GM21528 (cell line): Measurements from ENCODE around the gene OLFM1.
"Not testable (repeated sequence)": the region's sequence is repeated elsewhere in the genome, so short reads cannot be mapped to it uniquely, and the experiment has no call there.

Experiments used
- ATAC-seq: cut with Tn5 transposase; IDR thresholded peaks from one replicate; pipeline ENCODE4 v1.9.1; 2021; ENCODE audit warnings: mild to moderate bottlenecking, moderate library complexity; ENCODE audit not compliant: unreplicated experiment, low FRiP score

Gene OLFM1

GRCh38 chr9:135147474-135147805, 60.0 kb downstream of the OLFM1 start:
- ATAC-seq, result no peak

GRCh38 chr9:135147938-135148337, 60.5 kb downstream of the OLFM1 start:
- ATAC-seq, result no peak

GRCh38 chr9:135148386-135148785, 60.9 kb downstream of the OLFM1 start:
- no peak for ATAC-seq

GRCh38 chr9:135149901-135150300, 62.4 kb downstream of the OLFM1 start:
- not testable (repeated sequence) for ATAC-seq

- ATAC-seq, result no peak
Measured at GRCh38 chr9:135150981-135151380, 63.5 kb downstream of the OLFM1 start.

GRCh38 chr9:135151757-135152613, 64.5 kb downstream of the OLFM1 start:
- no peak for ATAC-seq

GRCh38 chr9:135152614-135153334, 65.3 kb downstream of the OLFM1 start:
- ATAC-seq, result no peak

GRCh38 chr9:135154050-135154615, 66.7 kb downstream of the OLFM1 start:
- no peak for ATAC-seq

- ATAC-seq, result no peak
Measured at GRCh38 chr9:135155396-135155795, 67.9 kb downstream of the OLFM1 start.

- ATAC-seq, result no peak
Measured at GRCh38 chr9:135156525-135157510, 69.3 kb downstream of the OLFM1 start.

- ATAC-seq, result no peak
Measured at GRCh38 chr9:135157856-135158563, 70.5 kb downstream of the OLFM1 start.

GRCh38 chr9:135158564-135158937, 71.1 kb downstream of the OLFM1 start:
- no peak for ATAC-seq

- no peak for ATAC-seq
Measured at GRCh38 chr9:135159801-135160200, 72.3 kb downstream of the OLFM1 start.

- no peak for ATAC-seq
Measured at GRCh38 chr9:135160862-135161261, 73.4 kb downstream of the OLFM1 start.

- not testable (repeated sequence) for ATAC-seq
Measured at GRCh38 chr9:135162599-135162998, 75.1 kb downstream of the OLFM1 start.

GRCh38 chr9:135163023-135163780, 75.7 kb downstream of the OLFM1 start:
- no peak for ATAC-seq

GRCh38 chr9:135164036-135164435, 76.6 kb downstream of the OLFM1 start:
- ATAC-seq, result no peak

- ATAC-seq, result no peak
Measured at GRCh38 chr9:135165003-135165711, 77.7 kb downstream of the OLFM1 start.
